ENCODE data around the gene C15orf39. TPM values are rescaled to one million over a fixed set of nuclear protein-coding genes. Genes with fewer than 3 reads are reported as not detected.

C15orf39 gene
- total and polyA plus RNA-seq, 2 of the 13 experiments (the other 11 are each of a cell fraction or from before 2014, with no cell fraction given) = 6.2 to 13.5 TPM

DNA sequence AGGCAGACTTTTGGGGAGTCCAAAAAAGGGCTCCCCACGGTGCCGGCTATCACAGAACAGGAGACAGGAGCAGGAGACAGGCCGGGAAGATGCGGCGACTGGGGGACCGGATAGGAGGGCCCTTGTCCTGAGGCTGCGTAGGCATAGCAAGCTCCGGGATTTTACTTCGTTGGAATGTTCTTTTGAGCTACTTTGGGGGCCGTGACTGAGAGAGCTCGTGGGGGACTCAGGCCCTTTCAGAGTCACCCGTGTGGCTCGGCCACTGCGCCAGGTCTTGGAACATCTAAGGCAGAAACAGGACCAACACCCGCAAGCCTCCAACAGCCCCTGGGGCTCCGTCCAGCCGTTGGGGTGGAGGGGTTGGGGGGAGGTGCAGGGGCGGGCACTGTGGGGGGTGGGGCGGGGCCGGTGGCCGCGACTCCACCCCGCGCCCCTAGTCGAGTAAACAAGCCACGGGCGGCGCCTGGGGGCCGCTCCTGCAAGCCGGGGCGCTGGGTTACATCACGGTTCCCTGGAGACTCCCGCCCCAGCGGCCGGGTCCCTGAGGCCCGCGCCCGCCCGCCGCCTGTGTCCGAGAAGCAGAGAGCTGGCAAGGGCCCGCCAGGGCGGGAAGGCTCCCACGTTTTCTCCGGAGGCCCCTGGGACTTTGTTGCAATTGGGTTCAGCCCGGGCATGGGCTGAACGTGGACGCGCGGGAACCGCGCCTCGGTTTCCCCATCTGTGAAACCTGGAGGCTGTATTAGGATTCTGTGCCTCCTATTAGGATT is 23.3 kb upstream of the C15orf39 start (continued):
- TF ChIP-seq ZNF34 (CRISPR knock-in tag; IDR thresholded peaks at IDR 0.05; ENCODE audit: borderline replicate concordance) (no peak), ZNF772 (CRISPR knock-in tag; IDR thresholded peaks at IDR 0.05) (peak; percentile 72), ZNF138 (CRISPR knock-in tag; IDR thresholded peaks at IDR 0.05; ENCODE audit: low read depth) (no peak), EP300 (IDR thresholded peaks at IDR 0.05; ENCODE audit: low read depth in 2 of 2, low read length in 2 of 2) (peak in 1 of 2 experiments; percentile 61; a peak in 1 of 4 replicates), EP300 (CRISPR knock-in tag; IDR thresholded peaks at IDR 0.05; ENCODE audit: borderline replicate concordance) (no peak), RXRA (CRISPR knock-in tag; IDR thresholded peaks at IDR 0.05) (peak; percentile 65), NCOA2 (CRISPR knock-in tag; IDR thresholded peaks at IDR 0.05) (no peak), GATAD2A (CRISPR knock-in tag; IDR thresholded peaks at IDR 0.05) (no peak), ZBTB20 (CRISPR knock-in tag; IDR thresholded peaks at IDR 0.05; ENCODE audit: borderline replicate concordance, low read depth) (no peak), FOXK2 (IDR thresholded peaks at IDR 0.05) (no peak), KLF6 (CRISPR knock-in tag; IDR thresholded peaks at IDR 0.05) (0 out of 2 replicates have a peak, but pooled peaks have one; percentile 64), ZMYM4 (CRISPR knock-in tag; IDR thresholded peaks at IDR 0.05) (peak; percentile 33; the same call in 1 of the 2 replicates), ZNF605 (CRISPR knock-in tag; IDR thresholded peaks at IDR 0.05) (no peak), GTF2F1 (IDR thresholded peaks at IDR 0.05; ENCODE audit: low read length) (no peak)
- TF ChIP-seq, protein P1, sequence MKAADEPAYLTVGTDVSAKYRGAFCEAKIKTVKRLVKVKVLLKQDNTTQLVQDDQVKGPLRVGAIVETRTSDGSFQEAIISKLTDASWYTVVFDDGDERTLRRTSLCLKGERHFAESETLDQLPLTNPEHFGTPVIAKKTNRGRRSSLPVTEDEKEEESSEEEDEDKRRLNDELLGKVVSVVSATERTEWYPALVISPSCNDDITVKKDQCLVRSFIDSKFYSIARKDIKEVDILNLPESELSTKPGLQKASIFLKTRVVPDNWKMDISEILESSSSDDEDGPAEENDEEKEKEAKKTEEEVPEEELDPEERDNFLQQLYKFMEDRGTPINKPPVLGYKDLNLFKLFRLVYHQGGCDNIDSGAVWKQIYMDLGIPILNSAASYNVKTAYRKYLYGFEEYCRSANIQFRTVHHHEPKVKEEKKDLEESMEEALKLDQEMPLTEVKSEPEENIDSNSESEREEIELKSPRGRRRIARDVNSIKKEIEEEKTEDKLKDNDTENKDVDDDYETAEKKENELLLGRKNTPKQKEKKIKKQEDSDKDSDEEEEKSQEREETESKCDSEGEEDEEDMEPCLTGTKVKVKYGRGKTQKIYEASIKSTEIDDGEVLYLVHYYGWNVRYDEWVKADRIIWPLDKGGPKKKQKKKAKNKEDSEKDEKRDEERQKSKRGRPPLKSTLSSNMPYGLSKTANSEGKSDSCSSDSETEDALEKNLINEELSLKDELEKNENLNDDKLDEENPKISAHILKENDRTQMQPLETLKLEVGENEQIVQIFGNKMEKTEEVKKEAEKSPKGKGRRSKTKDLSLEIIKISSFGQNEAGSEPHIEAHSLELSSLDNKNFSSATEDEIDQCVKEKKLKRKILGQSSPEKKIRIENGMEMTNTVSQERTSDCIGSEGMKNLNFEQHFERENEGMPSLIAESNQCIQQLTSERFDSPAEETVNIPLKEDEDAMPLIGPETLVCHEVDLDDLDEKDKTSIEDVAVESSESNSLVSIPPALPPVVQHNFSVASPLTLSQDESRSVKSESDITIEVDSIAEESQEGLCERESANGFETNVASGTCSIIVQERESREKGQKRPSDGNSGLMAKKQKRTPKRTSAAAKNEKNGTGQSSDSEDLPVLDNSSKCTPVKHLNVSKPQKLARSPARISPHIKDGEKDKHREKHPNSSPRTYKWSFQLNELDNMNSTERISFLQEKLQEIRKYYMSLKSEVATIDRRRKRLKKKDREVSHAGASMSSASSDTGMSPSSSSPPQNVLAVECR (CRISPR knock-in tag; IDR thresholded peaks at IDR 0.05; ENCODE audit: borderline replicate concordance) = peak; percentile 64; the same call in 1 of the 2 replicates
- TF ChIP-seq, protein P2, sequence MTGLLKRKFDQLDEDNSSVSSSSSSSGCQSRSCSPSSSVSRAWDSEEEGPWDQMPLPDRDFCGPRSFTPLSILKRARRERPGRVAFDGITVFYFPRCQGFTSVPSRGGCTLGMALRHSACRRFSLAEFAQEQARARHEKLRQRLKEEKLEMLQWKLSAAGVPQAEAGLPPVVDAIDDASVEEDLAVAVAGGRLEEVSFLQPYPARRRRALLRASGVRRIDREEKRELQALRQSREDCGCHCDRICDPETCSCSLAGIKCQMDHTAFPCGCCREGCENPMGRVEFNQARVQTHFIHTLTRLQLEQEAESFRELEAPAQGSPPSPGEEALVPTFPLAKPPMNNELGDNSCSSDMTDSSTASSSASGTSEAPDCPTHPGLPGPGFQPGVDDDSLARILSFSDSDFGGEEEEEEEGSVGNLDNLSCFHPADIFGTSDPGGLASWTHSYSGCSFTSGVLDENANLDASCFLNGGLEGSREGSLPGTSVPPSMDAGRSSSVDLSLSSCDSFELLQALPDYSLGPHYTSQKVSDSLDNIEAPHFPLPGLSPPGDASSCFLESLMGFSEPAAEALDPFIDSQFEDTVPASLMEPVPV (CRISPR knock-in tag; IDR thresholded peaks at IDR 0.05) = no peak

All from HepG2 (cell line).